Activated T-helper 1 cell treated with anti-CD3 and anti-CD28 coated beads, Interleukin-2, amount 50 U/mL, for 16 hours (primary cell): Measurements from ENCODE around the gene KIAA0753.
A peak's percentile ranks its signal among the peaks of the same experiment; 100 is the strongest.
"Not testable (repeated sequence)": the region's sequence is repeated elsewhere in the genome, so short reads cannot be mapped to it uniquely, and the experiment has no call there.

Source experiments
- DNase-seq, 2 donors: peaks; one replicate each; pipeline ENCODE4 v3.0.0-alpha.2; 2020; ENCODE audit warnings: low read depth in 1 of 2, low spot score in 1 of 2

KIAA0753 gene

DNA sequence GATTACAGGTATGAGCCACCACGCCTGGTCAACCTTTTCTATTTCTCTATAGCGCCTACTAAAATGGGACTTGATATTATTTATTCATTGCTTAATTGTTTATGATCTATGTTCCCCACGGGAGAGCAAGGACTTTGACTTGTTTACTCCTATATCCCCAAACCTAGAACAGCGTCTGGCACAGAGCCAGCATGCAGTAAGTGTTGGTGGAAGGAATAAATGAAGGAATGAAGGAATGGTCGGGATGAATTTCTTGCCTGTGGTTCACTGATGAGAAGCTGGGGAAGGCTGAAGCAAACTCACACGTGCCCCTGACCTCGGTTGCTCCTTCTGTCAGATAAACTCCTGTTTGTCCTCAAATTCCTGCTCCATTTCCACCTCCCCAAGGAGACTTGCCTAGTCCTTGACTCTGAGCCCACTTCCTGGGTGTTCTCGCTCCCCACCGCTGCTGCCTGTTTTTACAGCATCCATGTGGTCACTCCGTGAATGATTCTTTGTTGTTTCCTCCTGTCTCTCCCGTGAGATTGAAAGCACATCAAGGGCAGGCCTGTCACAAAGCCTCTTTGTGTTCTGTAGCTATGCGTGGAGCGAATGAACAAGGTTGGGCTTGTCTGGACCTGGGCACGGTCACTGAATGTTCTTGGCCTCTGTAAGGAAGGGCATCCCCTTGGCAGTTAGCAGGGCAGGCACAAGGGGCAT is 28.4 kb upstream of the KIAA0753 start:
- DNase-seq: no peak

GRCh38 chr17:6668219-6668618 is 27.7 kb upstream of the KIAA0753 start:
- no peak for DNase-seq

DNA sequence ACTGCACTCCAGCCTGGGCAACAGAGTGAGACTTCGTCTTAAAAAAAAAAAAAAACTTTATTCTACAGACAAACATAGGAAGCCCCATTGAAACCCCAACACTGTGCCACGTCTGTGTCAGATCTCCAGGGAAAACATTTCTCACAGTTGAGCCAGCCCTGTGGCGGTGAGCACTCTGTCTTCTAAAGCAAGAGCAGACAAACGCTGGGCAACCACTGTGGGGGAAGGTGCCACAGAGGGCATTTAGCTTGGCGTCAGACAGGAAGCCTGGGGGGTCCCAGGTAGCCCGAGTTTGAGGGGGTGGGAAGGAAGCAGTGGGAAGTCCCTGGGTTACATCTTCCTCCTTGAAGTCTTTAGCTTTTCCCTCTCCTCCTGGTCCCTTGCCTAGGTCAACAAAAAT is 27.0 kb upstream of the KIAA0753 start:
- no peak for DNase-seq

DNA sequence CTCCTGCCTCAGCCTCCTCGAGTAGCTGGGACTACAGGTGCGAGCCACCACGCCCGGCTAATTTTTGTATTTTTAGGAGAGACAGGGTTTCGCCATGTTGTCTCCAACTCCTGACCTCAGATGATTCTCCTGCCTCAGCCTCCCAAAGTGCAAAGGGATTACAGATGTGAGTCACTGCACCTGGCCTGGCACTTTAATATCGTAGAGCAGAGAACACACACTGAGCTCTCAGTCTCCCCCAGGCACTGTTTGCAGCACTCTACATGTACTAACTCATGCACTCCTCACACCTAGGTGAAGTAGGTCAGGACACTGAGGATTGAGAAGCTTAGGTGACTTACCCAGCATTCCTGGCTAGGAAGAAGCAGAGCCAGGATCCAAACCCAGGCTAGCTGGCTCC is 26.0 kb upstream of the KIAA0753 start:
- DNase-seq: no peak

GRCh38 chr17:6666077-6666521 is 25.6 kb upstream of the KIAA0753 start:
- peak in 1 of 2 donors; percentile 12 for DNase-seq

DNA sequence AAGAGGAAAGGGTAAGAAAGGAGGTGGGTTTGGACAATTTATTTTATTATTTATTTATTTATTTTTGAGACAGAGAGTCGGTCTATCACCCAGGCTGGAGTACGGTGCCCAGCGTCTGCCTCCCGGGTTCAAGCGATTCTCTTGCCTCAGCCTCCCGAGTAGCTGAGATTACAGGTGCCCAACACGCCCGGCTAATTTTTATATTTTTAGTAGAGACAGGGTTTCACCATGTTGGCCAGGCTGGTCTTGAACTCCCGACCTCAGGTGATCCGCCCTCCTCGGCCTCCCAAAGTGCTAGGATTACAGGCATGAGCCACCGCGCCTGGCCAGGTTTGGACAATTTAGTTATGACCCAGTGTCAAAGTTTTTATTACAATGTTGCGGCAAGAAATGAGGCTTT is 22.7 kb upstream of the KIAA0753 start:
- not testable (repeated sequence) for DNase-seq

DNA sequence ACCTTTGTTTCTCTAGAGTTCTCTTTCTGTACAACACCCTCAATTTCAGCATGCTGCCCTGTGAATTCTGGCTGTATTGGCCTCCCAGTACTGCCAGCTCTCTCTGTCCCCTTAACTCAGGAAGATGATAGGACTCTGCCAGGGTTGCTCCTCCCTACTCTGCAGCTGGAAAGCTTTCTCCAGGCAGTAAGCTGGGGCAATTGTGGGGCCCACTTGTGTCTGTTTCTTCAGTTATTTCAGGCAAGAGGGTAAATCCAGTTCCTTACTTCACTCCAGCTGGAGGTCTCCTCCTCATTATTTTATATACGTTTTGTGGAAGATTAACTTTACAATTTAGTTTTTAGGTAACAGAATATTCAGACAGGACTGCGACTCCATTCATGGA is 20.9 kb upstream of the KIAA0753 start:
- no peak for DNase-seq

DNA sequence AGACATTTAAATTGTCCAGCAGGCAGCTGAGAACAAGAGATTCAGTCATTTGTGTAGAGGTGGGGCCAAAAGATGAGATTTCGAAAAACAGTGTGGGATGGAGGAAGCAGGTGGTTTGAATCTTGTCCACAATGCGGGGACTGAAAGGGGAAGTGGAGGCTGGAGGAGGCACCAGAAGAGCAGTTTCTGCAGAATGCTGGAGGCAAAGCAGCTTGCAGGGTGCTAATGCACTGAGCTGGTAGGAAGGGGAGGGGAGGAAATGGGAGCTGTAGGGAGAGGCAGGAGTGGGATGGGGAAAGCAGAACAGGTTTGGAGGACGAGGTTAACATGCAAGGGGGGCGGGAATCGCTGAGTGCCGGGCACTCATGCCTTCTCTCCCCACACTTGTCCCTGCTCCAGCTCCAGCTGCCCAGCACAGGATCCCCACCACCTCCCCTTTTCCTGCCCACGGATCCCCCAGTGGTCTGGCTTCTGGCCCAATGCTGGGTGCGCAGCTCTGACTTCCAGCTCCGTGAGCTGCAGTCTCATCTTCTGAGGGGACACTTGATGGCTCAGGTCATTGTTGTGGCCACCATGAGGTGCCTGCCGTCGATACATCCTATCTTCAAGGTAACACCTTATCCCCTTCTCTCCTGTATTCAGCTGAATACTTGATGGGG is 20.4 kb upstream of the KIAA0753 start:
- DNase-seq: no peak

GRCh38 chr17:6660101-6660500 is 19.6 kb upstream of the KIAA0753 start:
- no peak for DNase-seq

DNA sequence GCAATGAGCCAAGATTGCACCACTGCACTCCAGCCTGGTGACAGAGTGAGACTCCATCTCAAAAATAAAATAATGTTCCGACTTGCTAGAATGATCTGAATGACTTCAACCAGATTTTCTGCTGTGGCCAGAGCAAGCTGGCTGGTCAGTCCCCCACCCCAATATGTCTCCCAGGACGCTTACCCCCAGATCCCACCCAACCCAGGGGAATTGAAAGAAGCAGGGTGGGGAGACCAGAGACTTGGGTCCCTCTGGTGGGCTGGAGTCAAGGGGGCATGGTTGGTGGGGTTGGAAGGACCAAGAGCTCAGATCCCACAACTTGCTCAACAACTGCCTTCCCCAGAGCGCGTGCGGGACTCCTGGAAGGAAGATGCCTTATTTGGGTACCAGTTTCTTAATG is 17.9 kb upstream of the KIAA0753 start:
- not testable (repeated sequence) for DNase-seq

DNA sequence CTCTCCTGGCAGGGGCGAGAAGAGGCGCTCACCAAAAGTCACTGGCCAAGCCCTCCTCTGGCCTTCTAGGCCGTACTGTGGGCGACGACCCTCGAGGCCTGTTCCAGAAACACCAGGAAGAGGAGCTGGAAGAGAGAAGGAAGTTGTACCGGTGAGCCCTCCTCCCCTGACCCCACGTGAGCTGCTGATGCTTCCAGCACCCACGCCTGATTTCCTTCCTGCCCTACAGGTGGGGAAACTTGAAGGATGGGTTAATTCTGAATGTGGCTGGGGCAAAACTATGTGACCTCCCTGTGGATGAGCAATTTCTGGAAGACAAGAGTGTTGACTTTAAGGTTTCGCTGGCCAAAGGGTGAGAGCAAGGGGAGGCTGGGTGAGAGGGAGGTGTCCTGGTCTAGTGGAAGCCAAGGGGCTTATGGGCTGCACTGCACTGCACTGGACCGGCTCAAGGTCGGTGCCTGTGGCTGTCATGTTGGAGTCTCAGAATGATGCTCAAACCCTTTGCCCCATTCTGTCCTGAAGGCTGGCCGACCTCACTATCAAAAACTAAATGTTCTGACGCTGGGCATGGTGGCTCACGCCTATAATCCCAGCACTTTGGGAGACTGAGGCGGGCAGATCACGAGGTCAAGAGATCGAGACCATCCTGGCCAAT is 17.2 kb upstream of the KIAA0753 start:
- no peak for DNase-seq

GRCh38 chr17:6656797-6657632 is 16.5 kb upstream of the KIAA0753 start:
- peak in 1 of 2 donors; percentile 56 for DNase-seq

- not testable (repeated sequence) for DNase-seq
These were observed 15.3 kb upstream of the KIAA0753 start for GRCh38 chr17:6655732-6656361.

- no peak for DNase-seq
These were observed 14.6 kb upstream of the KIAA0753 start for GRCh38 chr17:6654841-6655731.

DNA sequence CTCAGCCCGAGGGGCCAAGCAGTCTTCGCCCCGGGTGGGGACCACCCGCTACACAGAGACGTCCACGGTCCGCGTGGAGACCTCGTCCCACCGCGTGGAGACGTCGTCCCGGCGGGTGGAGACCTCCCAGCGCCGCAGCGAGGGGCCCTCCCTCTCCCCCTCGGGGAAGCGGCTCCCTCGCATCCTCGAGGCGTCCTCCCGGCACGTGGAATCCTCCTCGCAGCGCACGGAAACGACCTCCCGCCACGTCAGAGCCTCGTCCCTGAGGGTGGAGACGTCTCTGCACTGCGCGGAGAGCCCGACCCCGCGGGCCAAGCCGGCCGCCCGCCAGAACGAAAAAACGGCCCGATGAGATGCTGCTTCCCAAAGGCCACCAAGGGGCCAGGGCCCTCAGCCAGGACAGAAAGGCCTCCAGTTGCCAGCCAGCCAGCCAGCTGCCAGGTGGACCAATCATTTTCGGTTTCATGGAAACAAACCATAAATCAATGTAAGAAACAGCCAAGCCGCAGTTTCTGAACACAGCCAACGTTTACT is 11.5 kb upstream of the KIAA0753 start:
- no peak for DNase-seq

- DNase-seq: peak; percentile 88 to 93
These were observed 10.9 kb upstream of the KIAA0753 start, which contains the start of the genes C17orf100 and MED31 for GRCh38 chr17:6651354-6651918. Gene C17orf100, plus strand, starts transcription at chr17:6651762. Its CDS starts 152 bp downstream, at chr17:6651914. Gene MED31, minus strand, starts transcription at chr17:6651605. Its CDS starts 77 bp downstream, at chr17:6651528.

- no peak for DNase-seq
These were observed 7.7 kb upstream of the KIAA0753 start for GRCh38 chr17:6648181-6648580.

GRCh38 chr17:6643451-6644125 is 3.1 kb upstream of the KIAA0753 start:
- no peak for DNase-seq

DNA sequence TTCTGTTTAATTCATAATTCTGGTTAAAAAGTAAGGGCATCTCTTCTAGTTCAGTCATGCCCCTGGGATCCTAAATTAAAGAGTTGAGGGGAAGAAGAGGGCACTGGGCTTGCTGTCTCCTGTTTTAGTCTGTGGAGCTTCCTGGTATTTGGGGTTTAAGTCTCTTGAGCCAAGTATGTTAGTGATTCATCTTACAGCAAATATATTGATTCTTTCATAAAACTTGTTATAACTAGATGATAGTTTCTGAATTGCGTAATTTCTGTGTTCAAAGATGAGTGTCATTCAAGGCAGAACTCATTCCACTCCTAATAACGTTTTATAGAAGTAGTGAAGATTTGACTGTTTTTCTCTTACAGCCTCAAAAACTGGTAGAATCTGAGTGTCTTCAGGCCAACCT is 2.1 kb upstream of the KIAA0753 start:
- DNase-seq: no peak
